ENCODE measurements around the gene HOXA3. TPM values are rescaled to one million over a fixed set of nuclear protein-coding genes. Genes with fewer than 3 reads are reported as not detected.

HOXA3 gene
- total and polyA plus RNA-seq, 4 donors = 1.9 to 10.7 (median 6.3) TPM

- Histone ChIP-seq H3K4me3 (no peak overlapping the region), H3K4me1 (ENCODE audit: control insufficient read depth in 5 of 5, insufficient read depth in 5 of 5, low read length in 5 of 5) (peaks cover 0 to 2% (median 0%) of the 10 kb centered on the region in 5 donors), H3K27ac (ENCODE audit: low read depth in 1 of 2, low read length in 1 of 2) (no peak overlapping the region), H3K27me3 (ENCODE audit: control insufficient read depth in 3 of 3, insufficient read depth in 3 of 3, low read length in 2 of 3) (peaks cover 0 to 27% (median 0%) of the 10 kb centered on the region in 3 donors), H3K9ac (ENCODE audit: insufficient read depth in 1 of 2, low read length in 2 of 2) (no peak overlapping the region), H3K9me3 (ENCODE audit: control insufficient read depth in 4 of 4, insufficient read depth in 3 of 4, low read length in 3 of 4) (no peaks in the 10 kb centered on the region), H3K36me3 (ENCODE audit: control insufficient read depth in 4 of 4, insufficient read depth in 4 of 4, low read length in 4 of 4) (no peaks in the 10 kb centered on the region)
- DNase-seq (no peak), ATAC-seq (ENCODE audit: insufficient read depth, low FRiP score) (no peak)
- TF ChIP-seq CTCF (IDR thresholded peaks at IDR 0.05; ENCODE audit: control extremely low read depth, extremely low read depth) = no peak
- 79 to 88% methylated on average over 1 of the region's 1 CpG for WGBS, 2 donors
Observed at GRCh38 chr7:27082171-27082570, 70.2 kb downstream of the HOXA3 start.

GRCh38 chr7:27080844-27081436 lies 71.4 kb downstream of the HOXA3 start:
- ATAC-seq (ENCODE audit: insufficient read depth, low FRiP score) = no peak
- TF ChIP-seq CTCF (IDR thresholded peaks at IDR 0.05; ENCODE audit: control extremely low read depth, extremely low read depth) = no peak
- WGBS, 2 donors = 77 to 89% methylated on average over 4 of the region's 4 CpGs
- no peaks in the 10 kb centered on the region for H3K9me3 ChIP-seq (ENCODE audit: control insufficient read depth in 4 of 4, insufficient read depth in 3 of 4, low read length in 3 of 4)
- H3K4me3 ChIP-seq = no peak overlapping the region
- no peak for DNase-seq
- H3K4me1 ChIP-seq (ENCODE audit: control insufficient read depth in 5 of 5, insufficient read depth in 5 of 5, low read length in 5 of 5) = peaks cover 0 to 2% (median 0%) of the 10 kb centered on the region in 5 donors
- H3K36me3 ChIP-seq (ENCODE audit: control insufficient read depth in 4 of 4, insufficient read depth in 4 of 4, low read length in 4 of 4) = no peaks in the 10 kb centered on the region
- peaks cover 0 to 27% (median 0%) of the 10 kb centered on the region in 3 donors for H3K27me3 ChIP-seq (ENCODE audit: control insufficient read depth in 3 of 3, insufficient read depth in 3 of 3, low read length in 2 of 3)
- H3K27ac ChIP-seq (ENCODE audit: low read depth in 1 of 2, low read length in 1 of 2) = no peak overlapping the region
- no peak overlapping the region for H3K9ac ChIP-seq (ENCODE audit: insufficient read depth in 1 of 2, low read length in 2 of 2)

GRCh38 chr7:27079234-27079975 lies 73.0 kb downstream of the HOXA3 start:
- TF ChIP-seq CTCF (IDR thresholded peaks at IDR 0.05; ENCODE audit: control extremely low read depth, extremely low read depth) = no peak

More at GRCh38 chr7:27079234-27079975, 73.0 kb downstream of the HOXA3 start:
- H3K27me3 ChIP-seq (ENCODE audit: control insufficient read depth in 3 of 3, insufficient read depth in 3 of 3, low read length in 2 of 3) = peaks cover 0 to 21% (median 0%) of the 10 kb centered on the region in 3 donors
- no peak for ATAC-seq (ENCODE audit: insufficient read depth, low FRiP score)
- H3K4me1 ChIP-seq (ENCODE audit: control insufficient read depth in 5 of 5, insufficient read depth in 5 of 5, low read length in 5 of 5) = peaks cover 0 to 2% (median 0%) of the 10 kb centered on the region in 5 donors
- 96 to 98% methylated on average over 1 of the region's 1 CpG for WGBS, 2 donors
- H3K4me3 ChIP-seq = no peak overlapping the region
- H3K9ac ChIP-seq (ENCODE audit: insufficient read depth in 1 of 2, low read length in 2 of 2) = no peak overlapping the region
- no peak for DNase-seq
- peaks cover 0 to 3% (median 0%) of the 10 kb centered on the region in 4 donors for H3K9me3 ChIP-seq (ENCODE audit: control insufficient read depth in 4 of 4, insufficient read depth in 3 of 4, low read length in 3 of 4)
- H3K27ac ChIP-seq (ENCODE audit: low read depth in 1 of 2, low read length in 1 of 2) = no peak overlapping the region
- no peaks in the 10 kb centered on the region for H3K36me3 ChIP-seq (ENCODE audit: control insufficient read depth in 4 of 4, insufficient read depth in 4 of 4, low read length in 4 of 4)

Measured in lung (tissue), 12 donors.